GM21423 (cell line): Measurements from ENCODE around the gene GPC1.

ENCODE experiments used
- ATAC-seq: cut with Tn5 transposase; IDR thresholded peaks from one replicate; pipeline ENCODE4 v1.9.1; 2021; ENCODE audit warnings: mild to moderate bottlenecking, moderate library complexity; ENCODE audit not compliant: unreplicated experiment

GPC1 gene

DNA sequence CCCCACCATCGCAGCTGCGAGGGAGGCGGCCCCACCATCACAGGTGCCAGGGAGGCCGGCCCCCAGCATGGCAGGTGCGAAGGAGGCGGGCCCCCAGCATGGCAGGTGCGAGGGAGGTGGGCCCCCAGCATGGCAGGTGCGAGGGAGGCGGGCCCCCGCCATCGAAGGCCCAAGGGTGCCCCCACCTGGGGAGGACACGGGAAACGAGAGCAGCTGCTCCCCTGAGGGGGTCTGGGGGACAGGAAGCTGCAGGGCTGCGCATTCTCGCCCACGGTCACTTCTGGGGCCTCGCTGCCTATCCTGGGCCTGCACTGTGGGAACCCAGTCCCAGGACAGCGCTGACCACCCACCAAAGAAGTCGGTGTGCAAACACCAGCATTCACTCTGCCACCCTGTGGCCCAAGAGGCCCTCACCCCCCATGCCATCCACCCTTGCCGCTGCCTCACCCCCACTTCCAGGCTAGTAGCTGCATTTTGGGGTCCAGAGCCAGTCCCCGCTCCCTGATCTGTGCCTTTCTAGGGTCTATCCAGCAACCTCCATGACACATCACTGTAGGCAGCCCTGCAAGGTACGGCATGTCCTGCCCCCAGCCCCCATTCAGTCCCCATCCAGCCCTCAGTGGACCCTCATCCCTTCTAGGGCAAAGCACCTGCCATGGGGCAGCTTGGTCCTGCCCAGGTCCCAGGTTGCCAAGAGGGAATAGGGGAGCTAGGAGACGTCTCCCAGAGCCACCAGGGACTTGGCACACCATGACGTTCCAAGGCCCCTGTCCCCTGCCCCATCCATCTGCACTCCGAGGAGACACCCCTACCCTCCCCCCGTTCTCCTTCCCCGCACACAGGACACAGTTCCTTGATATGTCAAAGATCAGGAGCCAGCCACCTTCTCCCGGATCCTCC, 24.0 kb upstream of the GPC1 start:
- no peak for ATAC-seq

DNA sequence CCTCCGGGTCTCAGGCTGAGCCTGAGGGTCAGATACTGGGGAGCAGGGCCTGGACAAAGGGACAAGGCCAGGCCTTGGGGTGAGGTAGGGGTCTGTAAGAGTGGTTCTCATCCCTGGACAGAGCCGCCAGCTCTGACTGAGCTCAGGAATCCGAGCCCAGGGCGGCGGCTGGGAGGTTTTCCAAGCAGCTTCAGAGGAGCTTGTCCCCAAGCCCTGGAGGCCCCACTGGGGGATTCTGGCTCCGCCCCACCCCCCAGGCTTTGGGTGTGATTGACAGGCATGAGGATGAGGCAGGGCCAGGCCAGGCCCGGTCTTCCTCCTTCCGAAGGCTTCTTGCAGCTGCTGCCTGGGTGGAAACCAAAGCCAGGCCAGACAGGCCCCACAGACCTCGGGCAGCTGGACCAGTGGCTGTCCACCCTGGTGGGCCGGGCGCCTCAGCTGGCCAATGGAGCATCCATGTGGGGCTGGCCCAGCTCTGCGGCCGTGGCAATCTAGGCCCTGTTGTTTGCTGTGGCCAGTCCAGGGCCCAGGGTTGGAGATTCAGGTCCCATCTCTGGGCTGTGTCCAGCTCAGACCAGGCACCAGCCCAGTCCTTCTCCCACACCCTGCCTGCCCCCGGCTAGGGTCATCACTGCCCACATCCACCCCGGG, 23.1 kb upstream of the GPC1 start:
- ATAC-seq: no peak

DNA sequence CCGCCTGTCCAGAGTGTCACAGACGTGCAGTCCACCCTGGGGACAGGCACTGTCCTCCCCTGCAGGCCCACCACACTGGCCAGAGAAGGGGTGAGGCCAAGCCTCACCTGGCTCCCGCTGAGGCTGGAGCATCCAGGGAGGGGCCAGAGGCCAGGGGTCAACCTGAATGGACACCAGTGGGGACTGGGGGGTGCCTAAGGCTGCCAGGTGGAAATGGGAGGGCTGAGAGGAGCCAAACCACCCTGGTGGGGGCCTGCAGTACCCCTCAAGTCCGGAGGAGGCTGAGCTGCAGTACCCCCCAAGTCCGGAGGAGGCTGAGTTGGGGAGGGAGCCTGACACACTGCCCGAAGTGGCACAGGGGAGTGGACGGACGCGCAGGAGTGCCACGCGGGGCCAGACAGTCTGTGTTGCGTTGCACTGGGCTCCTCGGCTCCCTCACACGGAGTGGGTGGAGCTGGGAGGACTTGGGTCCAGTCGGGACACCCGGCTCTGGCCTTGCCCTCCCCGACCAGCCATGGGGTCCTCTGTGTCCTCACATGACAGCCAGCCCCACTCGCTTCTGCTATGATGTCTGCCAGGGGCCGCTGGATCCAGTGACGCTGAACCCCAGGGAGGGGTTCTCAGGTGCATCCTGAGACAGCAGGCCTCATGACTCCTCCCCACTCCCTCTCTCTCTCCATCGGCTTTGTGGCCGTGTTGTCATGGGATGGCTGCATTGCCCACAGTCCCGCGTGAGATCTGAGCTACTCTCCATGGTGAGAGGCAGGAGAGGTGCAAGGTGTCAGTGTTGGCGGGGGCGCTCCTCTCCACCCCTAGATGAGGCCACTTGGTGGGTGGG, 22.3 kb upstream of the GPC1 start:
- no peak for ATAC-seq

DNA sequence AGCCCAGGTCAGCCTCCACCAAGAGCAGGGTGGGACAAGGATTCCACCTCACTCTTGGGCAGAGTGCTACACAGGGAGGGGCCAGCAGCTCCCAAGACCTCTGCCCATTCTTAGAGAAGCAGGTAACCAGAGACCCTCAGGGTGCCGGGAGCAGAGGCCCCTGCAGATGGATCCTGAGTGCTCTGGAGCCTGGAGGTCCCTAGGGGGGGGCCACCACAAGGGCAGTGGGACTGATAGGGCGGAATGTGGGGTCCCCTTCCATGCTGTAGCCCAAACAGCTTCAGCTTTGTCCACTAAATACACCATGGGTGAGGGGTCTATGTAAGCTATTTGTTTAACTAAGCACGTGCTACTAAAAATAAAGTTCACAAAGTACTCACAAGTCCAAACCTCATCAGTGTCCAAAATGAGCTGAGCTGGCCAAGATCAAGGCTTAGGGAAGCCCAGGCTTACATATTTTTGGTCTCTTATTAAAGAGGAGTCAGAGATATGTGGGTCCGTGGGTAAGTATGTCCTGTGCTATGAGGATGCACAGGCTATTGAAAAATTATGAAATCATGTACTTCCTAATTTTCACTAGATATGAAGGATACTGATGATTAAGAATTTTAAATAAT, 21.5 kb upstream of the GPC1 start:
- ATAC-seq: no peak

DNA sequence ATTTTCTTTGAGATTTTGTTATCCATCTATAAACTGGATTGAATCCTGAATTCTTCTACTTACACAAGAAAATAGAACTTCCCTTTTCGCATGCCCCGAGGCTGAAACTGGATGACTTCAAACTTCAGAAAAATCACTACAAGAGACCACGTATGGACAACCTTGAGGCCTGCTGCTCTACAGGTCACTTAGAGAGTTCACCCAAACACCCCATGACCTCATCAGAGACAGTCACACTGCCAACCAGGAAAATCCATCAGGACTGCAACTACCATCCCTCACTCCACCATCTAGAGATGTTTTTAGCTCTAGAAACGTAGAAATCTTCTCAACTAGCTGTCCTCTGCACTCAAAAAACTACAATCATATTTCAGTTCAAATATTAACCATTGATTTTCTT, 18.6 kb upstream of the GPC1 start:
- ATAC-seq: no peak

DNA sequence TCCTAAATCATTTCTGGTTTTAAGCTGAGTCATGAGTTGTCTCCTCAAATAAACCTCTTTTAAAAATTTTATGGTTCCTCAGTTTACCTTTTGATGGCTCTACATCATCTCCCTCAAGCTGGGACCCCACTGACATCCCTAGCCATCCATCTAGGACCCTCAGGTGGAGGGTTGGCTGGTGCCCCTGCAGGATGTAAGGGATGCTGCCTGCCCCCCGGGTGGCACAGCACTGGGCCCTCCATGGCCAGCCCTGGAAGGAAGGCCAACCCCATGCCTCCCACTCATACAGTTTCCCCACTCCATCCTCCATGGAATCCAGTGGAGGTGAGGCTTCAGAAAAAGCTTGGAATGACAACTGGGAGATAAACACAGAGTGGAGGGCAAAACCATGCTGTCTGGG, 17.2 kb upstream of the GPC1 start:
- ATAC-seq: no peak

DNA sequence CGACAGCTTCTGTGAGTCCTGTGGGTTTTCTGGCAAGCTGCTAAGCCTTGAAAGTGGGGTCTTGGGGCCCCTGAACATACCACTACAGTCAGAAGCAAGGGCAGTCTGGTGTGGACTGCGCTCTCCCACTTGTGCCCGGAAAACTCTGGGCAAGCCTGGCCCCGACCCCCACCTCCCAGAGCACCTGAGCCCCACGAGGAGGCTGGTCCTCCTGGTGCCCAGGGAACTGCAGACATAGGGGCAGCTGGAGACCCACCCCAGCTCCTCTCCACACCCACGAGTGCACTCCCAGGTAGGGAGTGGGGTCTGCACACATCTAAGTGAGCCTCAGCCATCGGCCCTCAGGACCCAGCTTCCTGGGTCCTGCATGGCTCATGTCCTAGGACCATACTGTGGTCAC, 16.2 kb upstream of the GPC1 start:
- no peak for ATAC-seq

DNA sequence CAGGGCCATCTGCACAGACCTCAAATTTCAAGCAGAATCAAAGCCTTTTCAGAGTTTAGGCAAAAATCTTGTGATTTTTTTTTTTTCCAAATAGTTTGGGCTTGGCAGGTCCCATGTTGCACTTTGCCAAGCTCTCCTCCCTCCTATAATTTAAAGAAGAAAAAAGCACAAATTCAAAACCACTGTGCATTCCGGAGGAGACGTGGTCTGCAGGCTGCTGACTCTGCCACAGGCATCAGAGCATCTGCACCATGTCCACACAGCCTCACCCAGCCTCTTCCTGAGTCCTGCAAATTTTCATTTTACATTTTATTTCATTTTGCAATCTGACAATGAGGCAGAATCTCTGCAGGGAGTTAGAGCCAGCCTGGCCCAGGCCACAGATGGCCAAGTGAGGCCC, 15.7 kb upstream of the GPC1 start:
- ATAC-seq: no peak

DNA sequence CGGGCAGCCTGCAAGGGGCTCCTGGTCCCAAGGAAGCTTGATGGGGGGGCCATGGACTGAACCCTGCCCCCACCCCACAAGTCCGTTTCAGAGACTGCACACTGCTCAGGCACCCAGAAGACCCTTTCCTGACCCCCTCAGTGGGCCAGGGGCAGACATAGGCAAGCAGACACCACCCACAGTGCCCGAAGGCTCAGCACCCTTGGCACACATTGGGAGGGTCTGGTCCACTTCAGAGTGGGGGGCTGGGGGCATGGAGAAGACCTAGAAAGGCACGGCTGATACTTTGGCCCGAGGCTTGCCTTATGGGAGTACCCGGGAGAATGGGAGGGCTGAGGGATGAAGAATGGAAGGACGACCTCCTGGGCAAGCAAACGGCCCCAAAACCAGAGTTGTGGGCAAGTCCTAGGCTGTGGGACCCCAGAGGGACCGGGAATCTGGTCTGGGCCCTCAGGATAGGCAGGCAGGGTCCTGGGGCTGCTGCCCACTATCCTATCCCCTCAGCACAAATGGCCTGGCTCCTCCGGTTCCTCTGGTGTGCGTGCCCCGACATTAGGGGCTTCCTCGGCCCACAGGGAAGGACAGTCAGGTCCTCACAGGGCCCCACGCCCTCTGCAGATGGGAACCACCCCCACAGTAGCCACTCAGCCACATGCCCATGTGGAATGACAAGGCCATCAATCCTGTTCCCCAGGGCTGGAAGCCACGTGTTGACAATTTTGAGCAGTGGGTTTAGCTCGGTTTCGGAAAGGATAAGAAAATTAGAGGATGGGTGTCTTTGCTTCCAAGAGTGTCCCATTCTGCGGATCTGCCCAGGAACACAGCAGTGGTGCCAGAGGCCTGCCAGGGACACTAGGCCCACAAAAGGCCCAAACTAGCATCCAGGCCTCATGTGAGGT, 15.0 kb upstream of the GPC1 start:
- no peak for ATAC-seq

DNA sequence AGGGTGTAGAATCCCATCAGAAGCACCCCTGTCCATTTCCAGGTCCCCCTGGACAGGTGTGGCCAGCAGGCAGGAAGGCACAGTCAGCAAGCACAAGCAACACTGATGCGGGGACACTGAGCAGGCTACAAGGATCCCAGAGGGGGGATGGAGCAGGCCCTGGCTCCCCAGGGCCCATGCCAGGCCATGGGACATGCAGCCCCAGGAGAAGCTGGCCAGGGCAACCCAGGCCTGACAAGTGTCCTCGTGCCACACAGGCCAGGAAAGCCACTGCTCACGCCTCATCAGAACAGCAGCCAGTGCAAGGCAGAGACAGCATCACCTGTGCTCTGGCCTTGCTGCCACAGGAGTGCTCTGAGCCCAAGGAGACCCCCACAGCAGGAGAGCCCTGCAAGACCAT, 14.1 kb upstream of the GPC1 start:
- no peak for ATAC-seq

DNA sequence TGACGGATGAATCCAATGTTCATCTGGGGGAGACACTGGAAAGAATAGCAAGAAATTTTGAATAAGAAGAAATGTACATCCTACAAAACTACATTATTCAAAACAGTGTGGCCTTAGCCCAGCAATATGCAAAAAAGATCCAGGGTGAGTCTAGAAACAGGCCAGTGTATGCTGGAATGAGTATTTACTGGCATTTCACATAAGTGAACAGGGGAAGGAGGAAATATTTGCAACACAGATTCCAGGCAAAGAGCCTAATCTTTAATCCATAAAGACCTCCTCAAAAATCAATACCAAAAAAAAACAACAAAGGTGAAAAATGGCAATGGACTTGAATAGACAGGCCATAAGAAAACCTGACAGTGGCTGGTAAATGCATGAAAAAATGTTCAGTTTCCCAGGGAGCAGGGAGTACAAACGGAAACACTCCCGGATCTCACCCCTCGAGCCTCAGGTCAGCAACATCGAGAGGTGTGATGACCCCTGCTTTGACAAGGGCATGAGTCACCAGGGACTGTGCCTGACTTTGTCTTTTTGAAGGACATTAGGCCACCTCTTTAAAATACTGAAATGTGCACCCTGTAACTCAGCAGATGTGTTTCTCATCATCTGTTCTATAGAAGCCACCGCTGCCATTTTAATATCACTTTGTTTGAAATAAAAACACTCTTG, 12.7 kb upstream of the GPC1 start:
- no peak for ATAC-seq

DNA sequence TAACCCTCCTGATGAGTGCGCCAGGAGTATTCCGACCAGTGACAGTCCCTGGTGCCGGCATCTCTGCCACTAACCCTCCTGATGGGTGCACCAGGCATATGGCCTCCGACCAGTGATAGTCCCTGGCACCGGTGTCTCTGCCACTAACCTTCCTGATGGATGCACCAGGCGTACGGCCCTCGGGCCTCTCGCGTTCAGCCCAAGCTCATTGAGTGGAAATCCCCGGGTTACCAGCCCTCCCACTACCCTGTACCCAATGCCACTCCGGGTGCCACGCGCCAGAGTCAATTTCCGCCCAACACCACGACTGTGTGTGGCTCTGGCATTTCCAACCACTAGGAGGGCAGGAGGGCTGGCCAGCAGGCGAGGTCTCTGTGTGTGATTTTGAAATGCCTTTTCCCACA, 11.7 kb upstream of the GPC1 start:
- no peak for ATAC-seq

DNA sequence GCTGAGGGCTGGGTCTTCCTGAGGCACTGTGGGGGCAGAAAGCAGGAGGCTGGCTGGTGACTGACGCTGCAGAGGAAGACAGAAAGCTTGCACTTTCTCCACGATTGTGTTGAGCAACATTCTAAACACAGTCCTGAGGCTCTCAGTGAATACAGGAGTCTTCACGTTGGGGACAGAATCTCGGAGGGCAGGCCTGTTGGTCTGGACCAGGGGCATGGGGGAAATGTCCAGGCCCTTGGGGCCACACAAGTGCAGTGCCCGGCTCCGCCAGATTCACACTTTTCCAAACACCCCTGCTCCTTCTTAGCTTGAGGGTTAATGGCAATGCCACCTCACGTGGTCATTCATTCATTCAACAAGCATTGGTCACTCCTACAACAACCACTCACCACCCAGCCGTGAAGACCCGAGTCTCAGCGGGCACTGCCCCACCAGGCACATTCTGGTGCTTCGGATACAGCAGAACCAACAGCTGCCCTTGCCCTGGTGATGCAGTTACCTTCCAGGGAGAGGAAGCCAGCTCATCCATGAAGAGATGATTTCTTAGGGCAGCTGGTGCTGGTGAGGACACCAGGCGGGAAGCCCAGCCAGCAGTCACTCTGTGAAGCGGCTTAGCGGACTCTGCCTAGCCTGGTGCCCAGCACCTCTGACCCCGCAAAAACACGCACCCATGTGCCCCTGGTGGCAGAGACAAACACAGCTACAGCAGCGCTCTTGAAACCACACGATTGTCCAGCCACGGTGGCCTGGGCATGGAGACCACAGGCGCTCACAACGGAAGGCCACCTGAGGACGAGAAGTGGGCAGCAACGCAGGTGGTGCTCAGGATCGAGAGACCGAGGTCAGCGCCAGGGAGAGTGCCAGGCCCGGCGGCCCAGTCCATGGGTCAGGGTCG, 10.9 kb upstream of the GPC1 start:
- ATAC-seq: no peak

DNA sequence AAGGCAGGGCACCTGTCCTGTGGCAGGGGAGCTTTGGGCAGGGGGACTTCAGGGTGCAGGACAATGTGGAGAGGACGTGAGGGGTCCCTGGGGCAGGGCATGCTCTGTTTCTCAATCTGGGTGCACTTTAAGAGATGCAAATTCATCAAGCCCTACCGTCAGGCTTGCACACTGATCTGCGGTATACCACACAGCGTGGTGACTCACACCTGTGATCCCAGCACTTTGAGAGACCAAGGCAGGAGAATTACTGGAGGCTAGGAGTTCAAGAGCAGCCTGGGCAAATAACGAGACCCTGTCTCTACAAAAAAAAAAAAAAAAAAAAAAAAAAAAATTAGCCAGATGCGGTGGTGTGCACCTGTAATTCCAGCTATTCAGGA, 10.2 kb upstream of the GPC1 start:
- ATAC-seq: no peak

DNA sequence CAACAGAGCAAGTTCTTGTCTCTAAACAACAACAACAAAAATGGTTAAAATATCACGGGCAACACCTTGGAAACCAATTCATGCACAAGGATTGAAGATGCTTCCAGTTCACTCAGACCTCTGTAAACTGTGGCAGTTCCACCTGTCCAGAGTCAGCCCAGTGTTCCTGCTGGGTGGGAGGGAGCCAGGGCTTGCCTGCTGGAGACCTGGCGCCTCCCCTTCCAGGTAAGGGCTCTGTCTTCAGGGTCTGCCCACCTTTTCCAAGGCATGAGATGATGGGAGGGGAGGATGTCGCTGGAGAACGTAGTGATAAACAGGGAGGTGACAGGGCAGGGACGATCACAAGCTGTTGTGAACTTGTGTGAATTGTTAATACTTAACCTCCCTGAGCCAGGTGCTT, 9.8 kb upstream of the GPC1 start:
- no peak for ATAC-seq

DNA sequence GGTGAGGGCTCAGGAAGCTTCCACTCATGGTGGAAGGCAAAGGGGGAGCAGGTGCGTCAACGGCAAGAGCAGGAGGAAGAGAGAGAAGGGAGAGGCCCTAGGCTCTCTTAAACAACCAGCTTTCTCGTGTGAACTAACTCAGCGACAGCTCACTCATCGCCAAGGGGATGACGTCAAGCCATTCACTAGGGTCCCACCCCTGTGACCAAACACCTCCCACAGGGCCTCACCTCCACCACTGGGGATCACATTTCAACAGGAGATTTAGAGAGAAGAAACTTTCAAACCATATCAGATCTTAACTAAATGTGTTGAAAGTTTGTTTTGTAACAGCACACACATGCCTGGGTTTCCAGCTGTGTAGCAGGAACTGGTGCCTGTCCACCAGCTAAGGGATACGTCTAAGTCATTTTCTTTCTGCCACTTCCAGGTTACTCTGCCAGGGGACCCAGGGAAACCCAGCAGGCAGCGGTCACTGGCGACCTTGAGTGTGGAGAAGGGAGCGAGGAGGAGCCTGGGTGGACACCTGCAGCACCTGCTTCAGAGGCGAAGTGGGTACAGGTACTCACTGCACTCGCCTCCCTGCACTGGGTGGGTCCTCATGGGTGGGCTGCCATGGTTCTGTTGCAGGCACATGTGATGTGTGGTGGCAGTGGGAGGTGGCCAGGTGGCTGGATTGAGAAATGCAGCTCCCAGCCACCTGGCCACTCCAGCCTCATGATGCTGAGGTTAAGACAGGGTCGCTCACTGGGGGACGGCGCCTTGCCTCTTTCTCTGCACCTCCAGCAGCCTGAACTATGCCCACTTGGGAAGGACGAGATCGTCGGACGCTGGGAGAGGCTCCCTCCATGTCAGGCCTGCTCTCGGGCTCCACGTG, 8.4 kb upstream of the GPC1 start:
- no peak for ATAC-seq

DNA sequence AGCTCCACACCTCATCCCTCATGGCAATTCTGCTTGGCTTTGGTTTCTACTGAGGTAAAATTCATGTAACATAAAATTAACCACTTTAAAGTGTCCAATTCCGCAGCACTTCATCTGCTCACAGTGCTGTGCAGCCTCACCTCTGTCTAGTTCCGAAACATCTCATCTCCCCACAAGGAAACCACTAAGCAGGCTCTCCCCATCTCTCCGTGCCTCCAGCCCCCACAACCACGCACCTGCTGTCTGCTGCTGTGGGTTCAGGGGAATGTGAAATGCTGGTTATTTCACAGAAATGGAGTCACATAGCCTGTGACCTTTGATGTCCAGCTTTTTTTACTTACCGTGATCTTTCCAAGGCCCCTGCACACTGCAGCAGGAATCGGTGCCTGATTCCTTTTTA, 7.7 kb upstream of the GPC1 start:
- ATAC-seq: no peak

DNA sequence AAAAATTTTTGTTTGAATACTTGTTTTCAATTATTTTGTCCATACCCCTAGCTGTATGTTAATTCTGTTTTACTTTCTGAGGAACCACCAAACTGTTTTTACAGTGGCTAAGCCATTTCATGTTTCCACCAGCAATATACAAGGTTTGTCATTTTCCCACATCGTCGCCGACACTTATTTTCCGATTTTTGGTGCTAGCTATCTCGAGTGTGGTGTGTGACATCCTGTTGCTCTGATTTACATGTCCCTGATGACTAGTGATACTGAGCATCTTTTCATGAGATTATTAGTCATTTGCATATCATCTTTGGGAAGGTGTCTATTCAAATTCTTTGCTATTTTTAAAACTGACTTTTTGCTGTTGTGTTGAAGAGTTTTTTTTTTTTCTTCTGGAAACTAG, 7.2 kb upstream of the GPC1 start:
- ATAC-seq: no peak
